Activated naive CD8-positive, alpha-beta T cell (primary cell): ENCODE data around the gene TUBA4A.
A peak's percentile ranks its signal among the peaks of the same experiment; 100 is the strongest.

Experiments used
- H3K27ac Mint-ChIP-seq: one replicate; pipeline ENCODE4 v1.8.0; 2021; ENCODE audit warnings: mixed read lengths
- H3K27me3 Mint-ChIP-seq: one replicate; pipeline ENCODE4 v1.8.0; 2021; ENCODE audit warnings: mixed read lengths
- H3K36me3 Mint-ChIP-seq: one replicate; pipeline ENCODE4 v1.8.0; 2021; ENCODE audit warnings: mixed read lengths
- H3K4me1 Mint-ChIP-seq: one replicate; pipeline ENCODE4 v1.8.0; 2021; ENCODE audit warnings: low read depth, mixed read lengths
- H3K4me3 Mint-ChIP-seq: one replicate; pipeline ENCODE4 v1.8.0; 2021; ENCODE audit warnings: mild to moderate bottlenecking, mixed read lengths
- H3K9me3 Mint-ChIP-seq: one replicate; pipeline ENCODE4 v1.8.0; 2021; ENCODE audit warnings: low read depth, mixed read lengths

Gene TUBA4A

DNA sequence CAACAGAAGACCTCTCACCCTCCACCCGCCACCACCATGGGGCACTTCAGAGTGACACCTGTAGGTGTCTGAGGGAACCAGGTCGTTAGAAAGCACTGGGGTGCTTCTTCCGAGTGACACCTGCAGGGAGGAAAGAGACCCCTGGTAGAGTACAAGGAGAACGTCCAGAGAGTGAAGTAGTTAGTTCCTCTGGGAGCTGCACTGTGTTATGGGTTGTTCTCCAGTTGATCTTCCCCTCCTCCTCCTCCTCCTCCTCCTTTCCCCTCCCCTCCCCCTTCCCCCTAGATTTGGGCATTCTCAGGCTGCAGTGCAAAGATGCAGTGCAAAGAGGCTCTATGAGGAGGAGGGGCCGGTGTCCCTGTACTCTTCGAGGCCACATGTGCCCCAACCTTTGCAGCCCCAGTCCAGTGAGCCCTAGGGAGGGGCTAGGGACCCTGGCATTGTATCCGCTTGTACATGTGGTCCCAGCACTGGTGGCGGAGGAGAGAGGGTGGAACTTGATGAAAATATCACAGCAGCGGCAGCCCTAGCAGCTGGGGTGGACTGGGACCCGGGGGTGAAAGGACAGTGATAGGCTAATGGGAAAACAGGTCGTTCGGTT lies 26.3 kb upstream of the TUBA4A start:
- Mint-ChIP-seq H3K4me3 (peak overlapping the region; percentile 94), H3K27me3 (no peaks in the 10 kb centered on the region), H3K36me3 (no peaks in the 10 kb centered on the region), H3K4me1 (peaks cover 44% of the 10 kb centered on the region), H3K9me3 (no peaks in the 10 kb centered on the region), H3K27ac (peak overlapping the region; percentile 94)

DNA sequence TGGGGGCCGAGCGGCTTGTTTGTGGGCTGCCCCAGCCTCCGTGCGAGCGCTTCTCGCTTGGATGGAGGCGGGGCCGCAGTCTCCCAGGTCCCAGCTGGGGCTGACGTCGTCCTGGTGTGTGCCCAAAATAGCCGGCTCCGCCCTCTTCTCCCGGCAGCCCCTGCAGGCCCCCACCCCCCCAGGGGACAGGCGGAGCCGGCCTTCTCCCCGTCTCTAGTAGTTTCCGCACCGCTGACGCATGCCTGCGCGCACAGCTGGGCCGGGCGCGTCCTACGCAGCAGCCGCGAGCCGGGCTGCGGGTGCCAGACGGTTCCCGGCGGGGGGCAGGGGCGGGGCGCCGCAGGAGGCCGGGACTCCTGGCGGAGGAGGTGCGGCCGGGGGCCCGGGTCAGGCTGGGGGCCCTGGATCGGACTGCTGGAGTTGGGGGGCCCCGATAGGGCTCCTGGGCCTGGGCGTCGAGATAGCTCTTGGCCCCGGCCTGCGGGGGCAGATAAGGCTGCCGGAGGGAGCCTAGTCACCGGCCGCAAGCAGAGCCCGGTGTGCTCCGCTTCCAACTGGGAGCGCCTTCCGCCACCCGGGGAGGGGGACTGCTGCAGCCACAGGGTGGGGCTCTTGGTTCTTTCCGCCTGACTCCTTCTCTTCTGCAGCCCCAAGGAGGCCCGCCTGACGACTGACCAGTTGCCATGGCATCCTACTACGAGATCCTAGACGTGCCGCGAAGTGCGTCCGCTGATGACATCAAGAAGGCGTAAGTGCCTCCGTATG lies 25.6 kb upstream of the TUBA4A start, which contains the start of gene DNAJB2:
Gene DNAJB2, plus strand, starts transcription at position 216 of the 765 bp plus-strand sequence. Its CDS starts 468 bp downstream, at position 684.
- Mint-ChIP-seq H3K9me3 (no peaks in the 10 kb centered on the region), H3K27ac (peak within 1 kb of the TSS; percentile 98), H3K4me3 (peak within 1 kb of the TSS; percentile 94), H3K4me1 (peaks cover 44% of the 10 kb centered on the region), H3K27me3 (no peaks in the 10 kb centered on the region), H3K36me3 (no peaks in the 10 kb centered on the region)

DNA sequence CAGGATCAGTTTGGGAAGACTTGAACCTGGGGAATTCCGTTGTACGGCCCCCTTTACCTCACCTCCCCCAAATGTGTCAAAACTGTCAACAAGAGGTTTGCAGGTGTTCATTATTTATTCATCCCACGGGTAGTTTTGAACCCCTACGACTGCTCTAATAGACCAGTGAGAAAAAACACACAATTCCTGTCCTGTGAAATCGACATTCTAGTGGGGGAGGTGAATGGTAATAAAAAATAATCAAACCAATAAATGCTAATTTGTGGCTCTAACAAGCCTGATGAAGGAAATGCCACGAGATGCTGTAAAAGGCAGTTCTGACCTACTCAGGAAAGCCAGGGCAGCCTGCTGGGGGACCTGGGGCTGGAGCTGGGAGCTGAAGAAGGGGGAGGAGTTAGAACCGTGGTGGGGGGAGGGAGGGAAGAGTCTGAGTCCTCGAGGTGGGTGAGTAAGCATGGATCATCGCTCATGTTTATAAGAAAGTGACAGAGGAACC lies 25.0 kb upstream of the TUBA4A start:
- H3K4me1 Mint-ChIP-seq, result peaks cover 43% of the 10 kb centered on the region
- H3K4me3 Mint-ChIP-seq, result peak overlapping the region; percentile 87
- H3K27me3 Mint-ChIP-seq, result no peaks in the 10 kb centered on the region
- H3K36me3 Mint-ChIP-seq, result no peaks in the 10 kb centered on the region
- no peaks in the 10 kb centered on the region for H3K9me3 Mint-ChIP-seq
- H3K27ac Mint-ChIP-seq, result peak overlapping the region; percentile 98

DNA sequence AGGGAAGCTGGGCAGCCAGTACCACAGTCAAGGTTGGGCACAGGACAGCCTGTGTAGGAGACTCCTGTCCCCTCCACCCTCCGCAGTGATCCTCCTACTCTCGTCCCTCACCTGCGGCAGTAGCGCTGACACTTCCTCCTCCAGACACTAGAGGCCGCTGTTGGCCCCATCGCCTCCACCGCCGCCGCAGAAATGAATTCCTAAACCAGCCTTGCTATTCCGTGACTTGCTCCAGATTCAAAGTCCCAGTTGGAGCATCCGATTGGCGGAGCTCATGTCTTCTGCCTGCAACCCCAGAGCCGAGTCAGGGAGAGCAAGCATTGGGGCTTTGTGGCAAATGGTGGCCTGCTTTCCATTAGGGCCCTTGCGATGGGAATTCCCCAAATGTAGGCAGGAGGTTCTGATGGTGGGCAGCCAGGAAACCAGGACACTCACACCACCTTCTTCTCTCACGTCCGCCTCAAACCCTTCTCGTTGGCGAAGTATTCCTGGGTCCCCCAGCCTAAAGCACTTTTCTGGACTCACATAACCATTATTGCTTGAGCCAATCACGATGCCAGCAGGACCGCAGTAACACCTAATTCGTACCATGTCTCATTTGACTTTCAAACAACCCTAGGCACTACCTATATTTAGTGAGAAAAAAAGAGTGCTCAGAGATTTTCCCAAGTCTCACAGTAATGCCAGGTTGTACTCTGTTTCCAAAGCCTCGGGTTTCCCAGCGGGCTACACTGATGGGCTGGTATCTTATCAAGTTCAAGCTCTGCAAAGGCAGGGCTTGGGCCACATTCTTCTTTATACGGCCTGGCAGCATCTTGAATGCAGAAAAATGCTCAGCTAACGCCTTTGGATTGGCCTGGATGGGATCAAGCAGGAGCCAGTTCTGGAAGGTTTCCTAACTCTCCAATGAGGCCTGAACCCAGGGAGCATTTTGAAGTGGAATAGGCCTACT lies 24.3 kb upstream of the TUBA4A start:
- H3K27ac Mint-ChIP-seq, result peak overlapping the region; percentile 98
- peaks cover 41% of the 10 kb centered on the region for H3K4me1 Mint-ChIP-seq
- peak overlapping the region; percentile 87 for H3K4me3 Mint-ChIP-seq
- H3K27me3 Mint-ChIP-seq, result no peaks in the 10 kb centered on the region
- no peaks in the 10 kb centered on the region for H3K36me3 Mint-ChIP-seq
- no peaks in the 10 kb centered on the region for H3K9me3 Mint-ChIP-seq

DNA sequence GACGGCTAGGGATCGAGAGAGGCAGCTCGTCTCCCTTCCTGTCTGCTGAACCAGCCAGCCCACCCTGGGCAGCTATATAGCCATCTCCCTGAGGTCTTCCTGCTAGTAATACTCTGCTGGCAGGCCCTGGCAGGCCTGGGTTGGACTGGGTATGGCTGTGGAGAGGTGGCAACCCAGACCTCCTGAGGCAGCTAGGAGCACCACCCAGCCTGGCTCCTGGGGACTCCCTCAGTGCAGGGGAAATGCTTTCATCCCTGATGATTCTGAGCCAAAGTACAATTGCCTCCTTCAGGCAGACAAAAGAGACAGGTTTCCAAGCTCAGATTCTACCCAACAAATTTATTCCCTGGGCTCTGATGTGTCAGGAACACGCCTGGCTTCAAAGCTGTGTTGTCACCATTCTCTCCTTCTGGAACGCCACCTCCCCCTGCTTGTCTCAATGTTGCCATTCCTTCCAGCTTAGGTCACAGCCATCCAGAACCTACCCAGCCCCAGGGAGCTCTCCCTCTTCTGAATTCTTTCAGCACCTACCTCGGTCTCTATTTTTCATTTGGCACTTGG lies 20.7 kb upstream of the TUBA4A start:
- Mint-ChIP-seq H3K27ac (no peak overlapping the region), H3K36me3 (no peaks in the 10 kb centered on the region), H3K4me3 (no peak overlapping the region), H3K4me1 (peaks cover 18% of the 10 kb centered on the region), H3K9me3 (no peaks in the 10 kb centered on the region), H3K27me3 (no peaks in the 10 kb centered on the region)

DNA sequence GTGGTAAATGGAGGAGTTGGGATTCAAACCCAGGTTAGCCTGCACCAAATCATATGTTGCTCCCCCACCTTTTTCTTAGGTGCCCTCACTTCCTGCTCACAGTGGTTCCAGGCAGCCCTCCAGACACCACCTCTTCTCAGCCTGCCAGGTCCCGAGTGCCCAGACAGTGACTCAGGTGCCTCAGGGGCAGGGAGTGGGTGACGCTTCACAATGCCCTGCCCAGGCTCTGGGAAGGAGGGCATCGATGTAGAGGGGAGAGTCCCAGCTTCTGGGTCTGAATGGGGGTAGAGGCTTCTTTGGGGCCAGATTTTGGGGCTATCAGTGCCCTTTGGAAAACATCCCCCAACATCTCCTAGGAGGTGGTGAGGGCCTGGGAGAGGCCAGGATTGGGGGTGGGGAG lies 20.2 kb upstream of the TUBA4A start:
- Mint-ChIP-seq H3K36me3 (no peaks in the 10 kb centered on the region), H3K4me3 (no peak overlapping the region), H3K27me3 (no peaks in the 10 kb centered on the region), H3K9me3 (no peaks in the 10 kb centered on the region), H3K4me1 (peaks cover 17% of the 10 kb centered on the region), H3K27ac (no peak overlapping the region)

DNA sequence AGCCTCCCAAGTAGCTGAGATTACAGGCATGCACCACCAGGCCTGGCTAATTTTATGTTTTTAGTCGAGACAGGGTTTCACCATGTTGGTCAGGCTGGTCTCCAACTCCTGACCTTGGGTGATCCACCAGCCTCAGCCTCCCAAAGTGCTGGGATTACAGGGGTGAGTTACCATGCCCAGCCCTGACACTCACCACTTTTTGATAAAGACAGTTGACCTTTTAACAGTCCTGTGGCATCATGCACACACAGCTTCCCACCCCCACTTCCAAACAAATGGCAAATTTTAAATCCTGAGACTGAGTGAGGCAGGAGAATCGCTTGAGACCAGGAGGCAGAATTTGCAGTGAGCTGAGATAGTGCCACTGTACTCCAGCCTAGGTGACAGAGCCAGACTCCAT lies 19.3 kb upstream of the TUBA4A start:
- Mint-ChIP-seq H3K4me1 (peaks cover 8% of the 10 kb centered on the region), H3K27me3 (no peaks in the 10 kb centered on the region), H3K9me3 (no peaks in the 10 kb centered on the region), H3K27ac (no peak overlapping the region), H3K36me3 (no peaks in the 10 kb centered on the region), H3K4me3 (no peak overlapping the region)

DNA sequence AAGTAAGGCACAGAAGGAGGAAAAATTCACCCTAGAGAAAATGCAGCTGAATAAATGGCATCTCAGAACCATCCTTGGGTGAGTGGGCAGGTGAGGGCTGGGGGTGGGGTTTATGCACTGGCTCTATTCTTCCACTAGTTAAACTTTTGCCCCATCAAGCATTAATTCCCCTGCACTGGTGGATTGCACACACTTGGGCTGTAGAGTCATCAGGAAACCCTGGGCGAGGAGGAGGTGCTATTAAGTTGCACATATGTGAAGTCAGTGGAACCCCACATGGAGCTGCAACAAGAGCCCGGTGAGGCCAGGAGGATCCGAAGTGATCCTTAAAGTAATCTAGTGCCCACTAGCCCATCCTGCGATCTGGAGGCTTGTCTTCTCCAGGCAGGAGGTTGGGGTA lies 18.6 kb upstream of the TUBA4A start:
- Mint-ChIP-seq H3K4me1 (peaks cover 1% of the 10 kb centered on the region), H3K36me3 (no peaks in the 10 kb centered on the region), H3K27me3 (no peaks in the 10 kb centered on the region), H3K9me3 (no peaks in the 10 kb centered on the region), H3K4me3 (no peak overlapping the region), H3K27ac (no peak overlapping the region)

DNA sequence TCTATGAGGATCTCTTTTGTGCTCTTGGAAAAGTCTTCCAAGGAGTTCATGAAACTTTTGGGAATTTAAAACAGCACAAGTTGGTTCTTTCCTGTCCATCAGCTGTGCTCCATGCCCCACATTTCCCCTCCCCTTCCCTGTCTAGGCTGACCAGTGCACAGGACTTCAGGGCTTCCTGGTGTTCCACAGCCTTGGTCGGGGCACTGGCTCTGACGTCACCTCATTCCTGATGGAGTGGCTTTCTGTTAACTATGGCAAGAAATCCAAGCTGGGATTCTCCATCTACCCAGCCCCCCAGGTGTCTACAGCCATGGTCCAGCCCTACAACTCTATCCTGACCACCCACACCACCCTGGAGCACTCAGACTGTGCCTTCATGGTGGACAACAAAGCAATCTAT lies 17.3 kb upstream of the TUBA4A start:
- H3K27ac Mint-ChIP-seq, result no peak overlapping the region
- H3K9me3 Mint-ChIP-seq, result no peaks in the 10 kb centered on the region
- no peaks in the 10 kb centered on the region for H3K27me3 Mint-ChIP-seq
- no peaks in the 10 kb centered on the region for H3K36me3 Mint-ChIP-seq
- no peaks in the 10 kb centered on the region for H3K4me1 Mint-ChIP-seq
- H3K4me3 Mint-ChIP-seq, result no peak overlapping the region

DNA sequence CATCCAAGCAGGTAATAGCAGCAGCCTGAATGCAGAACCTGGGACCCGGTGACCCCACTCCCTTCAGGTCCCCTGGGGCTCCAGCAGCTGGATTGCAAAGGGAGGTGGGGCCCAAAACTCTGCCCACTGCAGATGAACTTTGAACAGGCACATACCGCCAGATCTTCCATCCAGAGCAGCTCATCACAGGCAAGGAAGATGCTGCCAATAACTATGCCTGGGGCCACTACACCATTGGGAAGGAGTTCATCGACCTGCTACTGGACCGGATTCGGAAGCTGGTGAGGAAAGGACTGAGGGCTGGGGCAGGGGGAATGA lies 16.3 kb upstream of the TUBA4A start:
- Mint-ChIP-seq H3K4me3 (no peak overlapping the region), H3K4me1 (no peaks in the 10 kb centered on the region), H3K9me3 (no peaks in the 10 kb centered on the region), H3K27ac (no peak overlapping the region), H3K36me3 (no peaks in the 10 kb centered on the region), H3K27me3 (no peaks in the 10 kb centered on the region)

DNA sequence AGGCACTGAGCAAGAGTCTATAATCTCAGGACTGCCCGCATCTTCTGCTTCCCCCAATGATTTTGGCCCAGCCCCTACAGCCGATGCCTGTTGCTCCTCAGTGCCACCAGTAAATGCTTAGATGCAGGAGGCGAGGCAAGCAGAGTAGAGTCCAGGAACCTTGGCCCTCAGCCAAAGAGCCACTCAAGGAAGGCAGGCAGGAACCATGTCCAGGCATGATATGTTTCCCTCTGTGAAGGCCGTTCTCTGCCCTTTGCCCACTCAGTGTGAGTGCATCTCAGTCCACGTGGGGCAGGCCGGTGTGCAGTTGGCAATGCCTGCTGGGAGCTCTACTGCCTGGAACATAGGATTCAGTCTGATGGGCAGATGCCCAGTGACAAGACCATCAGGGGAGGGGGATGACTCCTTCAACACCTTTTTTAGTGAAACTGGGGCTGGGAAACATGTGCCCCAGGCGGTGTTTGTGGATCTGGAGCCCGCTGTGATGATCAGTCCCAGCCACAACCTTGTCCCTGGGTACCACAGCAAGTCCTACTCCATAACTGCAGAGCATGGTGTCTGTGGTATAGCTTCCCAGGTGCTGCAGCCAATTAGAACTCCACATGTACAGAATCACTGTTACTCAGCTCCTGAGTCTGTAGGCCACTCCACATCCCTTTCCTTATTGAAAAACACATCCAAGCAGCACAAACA lies 15.8 kb upstream of the TUBA4A start:
- no peaks in the 10 kb centered on the region for H3K36me3 Mint-ChIP-seq
- no peak overlapping the region for H3K27ac Mint-ChIP-seq
- no peaks in the 10 kb centered on the region for H3K4me1 Mint-ChIP-seq
- H3K4me3 Mint-ChIP-seq, result no peak overlapping the region
- no peaks in the 10 kb centered on the region for H3K27me3 Mint-ChIP-seq
- no peaks in the 10 kb centered on the region for H3K9me3 Mint-ChIP-seq

DNA sequence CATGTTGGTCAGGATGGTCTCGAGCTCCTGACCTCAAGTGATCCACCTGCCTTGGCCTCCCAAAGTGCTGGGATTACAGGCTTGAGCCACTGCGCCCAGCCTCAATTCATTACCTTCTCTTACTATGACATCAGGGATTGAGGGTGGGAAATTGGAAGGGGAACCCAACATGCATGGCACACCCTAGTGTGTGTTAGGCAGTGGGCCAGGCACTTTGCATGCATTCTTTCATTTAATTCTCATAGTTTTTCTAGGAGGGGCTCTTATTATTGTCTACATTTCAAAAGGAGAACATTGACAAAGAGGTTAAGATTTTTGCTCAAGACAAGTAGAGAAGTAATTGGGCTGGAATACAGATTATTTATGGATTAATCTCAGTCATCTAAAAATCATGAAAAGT lies 14.6 kb upstream of the TUBA4A start:
- Mint-ChIP-seq H3K36me3 (no peaks in the 10 kb centered on the region), H3K4me3 (no peak overlapping the region), H3K9me3 (no peaks in the 10 kb centered on the region), H3K27ac (no peak overlapping the region), H3K4me1 (no peaks in the 10 kb centered on the region), H3K27me3 (no peaks in the 10 kb centered on the region)

DNA sequence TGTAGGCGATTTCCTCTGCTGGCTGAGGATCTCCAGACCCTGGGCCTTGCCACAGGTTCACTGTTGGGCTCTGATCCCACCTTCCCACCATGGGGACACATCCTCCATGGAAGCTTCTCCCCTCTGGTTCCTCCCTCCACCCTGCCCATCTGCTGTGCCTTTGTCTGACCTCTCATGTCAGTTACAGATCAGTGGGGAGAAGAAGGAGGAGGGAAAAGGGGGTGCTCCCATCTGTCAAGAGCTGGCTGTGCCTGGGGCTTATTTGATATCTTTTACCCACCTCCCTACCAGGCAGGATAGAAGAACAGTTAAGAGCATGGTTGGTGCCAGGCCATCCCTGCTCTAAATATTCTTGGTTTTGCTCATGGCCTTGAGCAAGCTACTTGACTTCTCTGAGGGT lies 13.2 kb upstream of the TUBA4A start:
- Mint-ChIP-seq H3K27me3 (no peaks in the 10 kb centered on the region), H3K4me3 (no peak overlapping the region), H3K9me3 (no peaks in the 10 kb centered on the region), H3K27ac (no peak overlapping the region), H3K36me3 (no peaks in the 10 kb centered on the region), H3K4me1 (no peaks in the 10 kb centered on the region)

DNA sequence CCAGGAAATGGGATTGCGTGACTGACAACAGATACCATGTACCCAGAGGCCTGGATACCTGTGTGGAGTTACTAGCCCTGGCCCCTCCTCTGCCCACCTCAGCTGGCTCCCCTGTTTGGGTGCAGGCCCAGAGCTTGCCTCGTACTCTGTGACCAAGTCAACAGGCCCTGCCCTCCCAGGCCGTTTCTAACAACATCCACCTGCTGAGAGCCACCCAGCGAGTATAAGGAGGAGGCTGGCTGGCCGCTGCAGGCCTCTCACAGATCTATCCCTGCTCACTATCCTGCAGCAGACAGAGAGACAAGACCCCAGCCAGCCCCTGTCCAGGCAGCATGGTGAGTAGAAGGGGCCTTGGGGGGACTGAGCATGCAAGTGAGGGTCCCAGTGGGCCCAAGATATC lies 12.5 kb upstream of the TUBA4A start:
- Mint-ChIP-seq H3K36me3 (no peaks in the 10 kb centered on the region), H3K4me3 (no peak overlapping the region), H3K4me1 (peaks cover 6% of the 10 kb centered on the region), H3K9me3 (no peaks in the 10 kb centered on the region), H3K27ac (no peak overlapping the region), H3K27me3 (no peaks in the 10 kb centered on the region)
